ENCODE data around the gene PCDHB10.
"Not testable (repeated sequence)": the region's sequence is repeated elsewhere in the genome, so short reads cannot be mapped to it uniquely, and the experiment has no call there.

PCDHB10 gene

DNA sequence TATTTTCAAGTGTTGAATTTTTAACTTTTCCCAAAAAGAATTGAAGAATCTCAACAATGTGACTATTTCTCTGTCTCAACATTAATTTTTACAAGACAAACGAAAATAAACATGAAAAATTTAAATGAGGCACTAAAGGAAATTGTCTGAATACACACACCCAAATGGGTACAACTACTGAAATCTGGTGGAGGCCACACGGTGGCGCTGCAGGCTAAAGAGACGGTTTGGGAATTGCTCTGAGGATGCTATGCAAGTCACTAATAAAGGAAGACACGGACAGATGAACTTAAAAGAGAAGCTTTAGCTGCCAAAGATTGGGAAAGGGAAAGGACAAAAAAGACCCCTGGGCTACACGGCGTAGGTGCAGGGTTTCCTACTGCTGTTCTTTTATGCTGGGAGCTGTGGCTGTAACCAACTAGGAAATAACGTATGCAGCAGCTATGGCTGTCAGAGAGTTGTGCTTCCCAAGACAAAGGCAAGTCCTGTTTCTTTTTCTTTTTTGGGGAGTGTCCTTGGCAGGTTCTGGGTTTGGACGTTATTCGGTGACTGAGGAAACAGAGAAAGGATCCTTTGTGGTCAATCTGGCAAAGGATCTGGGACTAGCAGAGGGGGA is at the start of gene PCDHB10:
Gene PCDHB10 (plus strand): TSS at position 244 of the 616 bp plus-strand sequence. CDS start 200 bp downstream, at position 444.
- no peak for DNase-seq (ENCODE audit: low read depth)

DNA sequence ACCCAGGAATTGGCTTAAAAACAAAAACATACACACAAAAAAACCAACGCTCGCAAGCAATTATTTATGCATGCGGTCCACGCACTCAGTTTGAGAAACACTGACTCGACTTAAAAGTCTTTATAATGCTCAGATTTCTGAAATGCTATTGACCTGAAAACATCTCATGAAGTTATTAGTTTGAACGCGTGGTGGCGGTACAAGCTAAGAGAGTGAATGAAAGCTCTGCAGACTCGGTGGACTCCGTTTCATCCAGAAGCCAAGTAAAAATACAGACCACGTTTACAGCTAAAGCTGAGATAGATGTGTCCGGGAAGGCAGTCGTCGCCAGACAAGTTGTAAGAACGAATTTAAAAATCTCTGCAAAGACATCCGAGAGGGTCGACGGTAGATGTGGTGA is 42.3 kb upstream of the PCDHB10 start, which contains the start of gene PCDHB6:
Gene PCDHB6 (plus strand): TSS at position 246 of the 400 bp plus-strand sequence. CDS start 201 bp downstream, outside the sequence.
- no peak for DNase-seq (ENCODE audit: low read depth)

DNA sequence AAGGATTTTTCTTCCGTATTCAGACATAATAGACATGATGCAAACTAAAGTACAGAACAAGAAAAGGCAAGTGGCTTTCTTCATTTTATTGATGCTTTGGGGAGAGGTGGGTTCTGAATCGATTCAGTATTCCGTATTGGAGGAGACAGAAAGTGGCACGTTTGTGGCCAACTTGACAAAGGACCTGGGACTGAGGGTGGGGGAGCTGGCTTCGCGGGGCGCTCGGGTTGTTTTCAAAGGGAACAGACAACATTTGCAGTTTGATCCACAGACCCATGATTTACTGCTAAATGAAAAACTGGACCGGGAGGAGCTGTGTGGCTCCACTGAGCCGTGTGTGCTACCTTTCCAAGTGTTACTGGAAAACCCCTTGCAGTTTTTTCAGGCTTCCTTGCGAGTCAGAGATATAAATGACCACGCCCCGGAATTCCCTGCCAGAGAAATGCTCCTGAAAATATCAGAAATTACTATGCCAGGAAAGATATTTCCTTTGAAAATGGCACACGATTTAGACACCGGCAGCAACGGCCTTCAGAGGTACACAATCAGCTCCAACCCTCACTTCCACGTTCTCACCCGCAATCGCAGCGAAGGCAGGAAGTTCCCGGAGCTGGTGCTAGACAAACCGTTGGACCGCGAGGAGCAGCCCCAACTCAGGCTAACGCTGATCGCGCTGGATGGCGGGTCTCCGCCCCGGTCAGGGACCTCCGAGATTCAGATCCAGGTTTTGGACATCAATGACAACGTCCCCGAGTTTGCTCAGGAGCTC is 41.7 kb upstream of the PCDHB10 start:
- no peak for DNase-seq (ENCODE audit: low read depth)

DNA sequence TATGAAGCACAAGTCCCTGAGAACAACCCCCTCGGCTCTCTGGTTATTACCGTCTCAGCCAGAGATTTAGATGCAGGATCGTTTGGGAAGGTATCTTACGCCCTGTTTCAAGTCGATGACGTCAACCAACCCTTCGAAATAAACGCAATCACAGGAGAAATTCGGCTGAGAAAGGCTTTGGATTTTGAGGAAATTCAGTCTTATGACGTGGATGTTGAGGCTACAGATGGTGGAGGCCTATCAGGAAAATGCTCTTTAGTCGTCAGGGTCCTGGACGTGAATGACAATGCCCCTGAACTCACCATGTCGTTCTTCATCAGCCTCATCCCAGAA is 41.2 kb upstream of the PCDHB10 start:
- no peak for DNase-seq (ENCODE audit: low read depth)

DNA sequence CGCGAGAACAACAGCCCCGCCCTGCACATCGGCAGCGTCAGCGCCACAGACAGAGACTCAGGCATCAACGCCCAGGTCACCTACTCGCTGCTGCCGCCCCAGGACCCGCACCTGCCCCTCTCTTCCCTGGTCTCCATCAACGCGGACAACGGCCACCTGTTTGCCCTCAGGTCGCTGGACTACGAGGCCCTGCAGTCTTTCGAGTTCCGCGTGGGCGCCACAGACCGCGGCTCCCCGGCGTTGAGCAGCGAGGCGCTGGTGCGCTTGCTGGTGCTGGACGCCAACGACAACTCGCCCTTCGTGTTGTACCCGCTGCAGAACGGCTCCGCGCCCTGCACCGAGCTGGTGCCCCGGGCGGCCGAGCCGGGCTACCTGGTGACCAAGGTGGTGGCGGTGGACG is 40.5 kb upstream of the PCDHB10 start:
- DNase-seq (ENCODE audit: low read depth): not testable (repeated sequence)

DNA sequence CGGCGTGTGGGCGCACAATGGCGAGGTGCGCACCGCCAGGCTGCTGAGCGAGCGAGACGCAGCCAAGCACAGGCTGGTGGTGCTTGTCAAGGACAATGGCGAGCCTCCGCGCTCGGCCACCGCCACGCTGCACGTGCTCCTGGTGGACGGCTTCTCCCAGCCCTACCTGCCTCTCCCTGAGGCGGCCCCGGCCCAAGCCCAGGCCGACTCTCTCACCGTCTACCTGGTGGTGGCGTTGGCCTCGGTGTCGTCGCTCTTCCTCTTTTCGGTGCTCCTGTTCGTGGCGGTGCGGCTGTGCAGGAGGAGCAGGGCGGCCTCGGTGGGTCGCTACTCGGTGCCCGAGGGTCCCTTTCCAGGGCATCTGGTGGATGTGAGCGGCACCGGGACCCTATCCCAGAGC is 40.1 kb upstream of the PCDHB10 start:
- not testable (repeated sequence) for DNase-seq (ENCODE audit: low read depth)

DNA sequence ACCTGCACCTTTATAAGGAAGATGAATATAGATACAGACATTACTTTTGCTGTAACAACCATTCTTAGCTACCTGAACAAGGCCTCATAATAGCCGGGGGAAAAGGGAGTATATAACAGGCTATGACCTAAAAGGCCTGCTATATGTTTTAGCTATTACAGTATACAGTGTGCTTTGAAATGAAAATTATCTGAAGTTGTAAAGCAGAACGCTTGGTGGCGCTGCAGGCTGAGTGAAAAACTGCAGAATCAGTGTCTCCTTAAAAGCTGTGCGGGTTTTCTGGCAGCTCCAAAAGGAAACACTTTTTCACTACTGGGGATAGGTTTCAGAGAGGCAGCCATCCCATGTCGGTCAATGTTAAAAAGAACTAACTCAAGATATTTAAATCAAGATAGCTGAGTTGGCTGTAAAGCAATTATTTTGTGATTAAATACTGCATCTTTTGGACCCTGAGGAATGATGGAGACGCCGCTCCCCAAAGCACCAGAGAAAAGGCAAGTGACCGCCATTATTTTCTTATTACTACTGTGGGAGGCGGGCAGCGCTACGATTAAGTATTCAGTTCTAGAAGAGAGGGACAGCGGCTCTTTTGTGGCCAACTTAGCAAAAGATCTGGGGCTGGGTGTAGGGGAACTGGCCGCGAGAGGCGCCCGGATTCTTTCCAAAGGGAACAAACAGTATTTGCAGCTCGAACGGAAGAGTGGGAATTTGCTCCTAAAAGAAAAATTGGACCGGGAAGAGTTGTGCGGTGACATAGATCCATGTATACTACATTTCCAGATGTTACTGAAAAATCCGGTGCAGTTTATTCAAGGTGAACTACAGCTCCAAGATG is 36.4 kb upstream of the PCDHB10 start:
- DNase-seq (ENCODE audit: low read depth): no peak

DNA sequence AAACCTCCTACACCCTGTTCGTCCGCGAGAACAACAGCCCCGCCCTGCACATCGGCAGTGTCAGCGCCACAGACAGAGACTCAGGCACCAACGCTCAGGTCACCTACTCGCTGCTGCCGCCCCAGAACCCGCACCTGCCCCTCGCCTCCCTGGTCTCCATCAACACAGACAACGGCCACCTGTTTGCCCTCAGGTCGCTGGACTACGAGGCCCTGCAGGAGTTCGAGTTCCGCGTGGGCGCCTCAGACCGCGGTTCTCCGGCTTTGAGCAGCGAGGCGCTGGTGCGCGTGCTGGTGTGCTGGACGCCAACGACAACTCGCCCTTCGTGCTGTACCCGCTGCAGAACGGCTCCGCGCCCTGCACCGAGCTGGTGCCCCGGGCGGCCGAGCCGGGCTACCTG is 34.8 kb upstream of the PCDHB10 start:
- not testable (repeated sequence) for DNase-seq (ENCODE audit: low read depth)

DNA sequence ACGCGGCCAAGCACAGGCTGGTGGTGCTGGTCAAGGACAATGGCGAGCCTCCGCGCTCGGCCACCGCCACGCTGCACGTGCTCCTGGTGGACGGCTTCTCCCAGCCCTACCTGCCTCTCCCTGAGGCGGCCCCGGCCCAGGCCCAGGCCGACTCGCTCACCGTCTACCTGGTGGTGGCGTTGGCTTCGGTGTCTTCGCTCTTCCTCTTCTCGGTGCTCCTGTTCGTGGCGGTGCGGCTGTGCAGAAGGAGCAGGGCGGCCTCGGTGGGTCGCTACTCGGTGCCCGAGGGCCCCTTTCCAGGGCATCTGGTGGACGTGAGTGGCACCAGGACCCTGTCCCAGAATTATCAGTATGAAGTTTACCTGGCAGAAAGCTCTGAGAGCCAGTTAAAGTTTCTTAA is 34.3 kb upstream of the PCDHB10 start:
- DNase-seq (ENCODE audit: low read depth): not testable (repeated sequence)

DNA sequence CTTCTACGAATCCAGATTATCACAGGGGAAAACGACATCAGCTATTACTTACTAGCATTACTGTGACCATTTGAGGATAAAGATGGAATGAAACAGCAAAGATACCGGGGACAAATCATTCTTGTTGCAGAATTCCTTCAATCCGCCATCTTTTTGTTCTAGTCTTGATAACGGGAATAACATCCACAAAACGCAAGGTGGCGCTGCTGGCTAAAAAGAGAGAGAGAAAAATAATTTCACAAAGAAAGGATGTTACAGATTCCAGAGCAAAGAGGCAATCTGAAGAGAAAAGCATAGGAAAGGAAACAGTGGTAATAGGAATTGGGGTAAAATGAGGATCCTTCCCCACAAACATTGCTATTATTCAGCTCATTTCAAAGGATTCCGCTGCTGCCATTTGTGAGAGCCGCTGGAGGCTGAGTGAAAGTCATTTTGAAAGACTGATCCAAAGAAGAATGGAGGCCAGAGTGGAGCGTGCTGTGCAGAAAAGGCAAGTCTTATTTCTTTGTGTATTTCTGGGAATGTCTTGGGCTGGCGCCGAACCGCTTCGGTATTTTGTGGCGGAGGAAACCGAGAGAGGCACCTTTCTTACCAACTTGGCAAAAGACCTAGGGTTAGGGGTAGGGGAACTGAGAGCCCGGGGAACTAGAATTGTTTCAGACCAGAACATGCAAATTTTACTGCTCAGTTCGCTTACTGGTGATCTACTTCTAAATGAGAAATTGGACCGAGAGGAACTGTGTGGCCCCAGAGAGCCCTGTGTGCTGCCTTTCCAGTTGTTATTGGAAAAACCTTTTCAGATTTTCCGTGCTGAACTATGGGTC is 19.6 kb upstream of the PCDHB10 start, which contains the start of gene PCDHB7:
Gene PCDHB7 (plus strand): TSS at position 264 of the 824 bp plus-strand sequence. CDS start 192 bp downstream, at position 456.
- no peak for DNase-seq (ENCODE audit: low read depth)

DNA sequence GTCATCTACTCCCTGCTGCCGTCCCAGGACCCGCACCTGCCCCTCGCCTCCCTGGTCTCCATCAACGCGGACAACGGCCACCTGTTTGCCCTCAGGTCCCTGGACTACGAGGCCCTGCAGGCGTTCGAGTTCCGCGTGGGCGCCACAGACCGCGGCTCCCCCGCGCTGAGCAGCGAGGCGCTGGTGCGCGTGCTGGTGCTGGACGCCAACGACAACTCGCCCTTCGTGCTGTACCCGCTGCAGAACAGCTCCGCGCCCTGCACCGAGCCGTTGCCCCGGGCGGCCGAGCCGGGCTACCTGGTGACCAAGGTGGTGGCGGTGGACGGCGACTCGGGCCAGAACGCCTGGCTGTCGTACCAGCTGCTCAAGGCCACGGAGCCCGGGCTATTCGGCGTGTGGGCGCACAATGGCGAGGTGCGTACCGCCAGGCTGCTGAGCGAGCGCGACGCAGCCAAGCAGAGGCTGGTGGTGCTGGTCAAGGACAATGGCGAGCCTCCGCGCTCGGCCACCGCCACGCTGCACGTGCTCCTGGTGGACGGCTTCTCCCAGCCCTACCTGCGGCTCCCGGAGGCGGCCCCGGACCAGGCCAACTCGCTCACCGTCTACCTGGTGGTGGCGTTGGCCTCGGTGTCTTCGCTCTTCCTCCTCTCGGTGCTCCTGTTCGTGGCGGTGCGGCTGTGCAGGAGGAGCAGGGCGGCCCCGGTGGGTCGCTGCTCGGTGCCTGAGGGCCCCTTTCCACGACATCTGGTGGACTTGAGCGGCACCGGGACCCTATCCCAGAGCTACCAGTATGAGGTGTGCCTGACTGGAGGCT is 17.7 kb upstream of the PCDHB10 start:
- DNase-seq (ENCODE audit: low read depth): not testable (repeated sequence)

DNA sequence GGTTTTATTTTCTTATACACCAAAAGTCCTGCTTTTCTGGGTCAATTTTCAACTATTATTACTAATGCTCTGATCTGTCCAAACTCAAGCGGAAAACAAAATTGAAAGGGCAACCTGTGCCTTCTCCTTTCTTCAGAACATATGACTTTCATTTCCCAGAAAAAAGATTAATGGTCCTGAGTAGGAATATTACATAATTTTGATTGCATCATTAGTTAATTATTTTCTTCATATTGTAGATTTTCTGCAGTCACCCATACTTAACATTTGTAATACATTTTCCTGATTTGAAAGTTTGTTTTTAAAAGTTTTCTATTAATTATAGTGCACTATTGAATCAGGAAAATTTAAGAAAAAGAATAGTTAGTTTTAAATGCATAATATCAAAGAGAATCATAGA is 16.2 kb upstream of the PCDHB10 start:
- DNase-seq (ENCODE audit: low read depth): no peak

DNA sequence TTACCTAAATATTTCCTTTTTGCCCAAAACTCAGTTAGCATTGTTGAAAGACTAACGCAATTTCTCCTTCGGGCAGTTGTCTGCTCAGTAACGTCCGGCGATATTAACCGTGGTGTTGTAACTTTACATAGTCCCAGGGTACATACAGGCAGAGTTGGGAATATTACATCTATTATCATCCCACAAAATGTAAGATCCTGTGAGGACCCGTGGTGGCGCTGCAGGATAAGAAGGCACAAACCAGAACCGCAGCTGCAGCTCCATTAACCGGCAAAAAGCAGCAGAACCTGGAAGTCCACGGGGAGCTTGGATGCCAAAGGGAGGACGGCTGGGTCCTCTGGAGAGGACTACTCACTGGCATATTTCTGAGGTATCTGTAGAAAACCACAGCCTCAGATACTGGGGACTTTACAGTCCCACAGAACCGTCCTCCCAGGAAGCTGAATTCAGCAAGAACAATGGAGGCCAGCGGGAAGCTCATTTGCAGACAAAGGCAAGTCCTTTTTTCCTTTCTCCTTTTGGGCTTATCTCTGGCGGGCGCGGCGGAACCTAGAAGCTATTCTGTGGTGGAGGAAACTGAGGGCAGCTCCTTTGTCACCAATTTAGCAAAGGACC is 14.5 kb upstream of the PCDHB10 start, which contains the start of gene PCDHB8:
Gene PCDHB8 (plus strand): TSS at position 214 of the 615 bp plus-strand sequence. CDS start 245 bp downstream, at position 459.
- DNase-seq (ENCODE audit: low read depth): not testable (repeated sequence)

DNA sequence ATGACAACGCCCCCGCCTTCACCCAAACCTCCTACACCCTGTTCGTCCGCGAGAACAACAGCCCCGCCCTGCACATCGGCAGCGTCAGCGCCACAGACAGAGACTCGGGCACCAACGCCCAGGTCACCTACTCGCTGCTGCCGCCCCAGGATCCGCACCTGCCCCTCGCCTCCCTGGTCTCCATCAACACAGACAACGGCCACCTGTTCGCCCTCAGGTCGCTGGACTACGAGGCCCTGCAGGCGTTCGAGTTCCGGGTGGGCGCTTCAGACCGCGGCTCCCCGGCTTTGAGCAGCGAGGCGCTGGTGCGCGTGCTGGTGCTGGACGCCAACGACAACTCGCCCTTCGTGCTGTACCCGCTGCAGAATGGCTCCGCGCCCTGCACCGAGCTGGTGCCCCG is 12.8 kb upstream of the PCDHB10 start:
- DNase-seq (ENCODE audit: low read depth): not testable (repeated sequence)

DNA sequence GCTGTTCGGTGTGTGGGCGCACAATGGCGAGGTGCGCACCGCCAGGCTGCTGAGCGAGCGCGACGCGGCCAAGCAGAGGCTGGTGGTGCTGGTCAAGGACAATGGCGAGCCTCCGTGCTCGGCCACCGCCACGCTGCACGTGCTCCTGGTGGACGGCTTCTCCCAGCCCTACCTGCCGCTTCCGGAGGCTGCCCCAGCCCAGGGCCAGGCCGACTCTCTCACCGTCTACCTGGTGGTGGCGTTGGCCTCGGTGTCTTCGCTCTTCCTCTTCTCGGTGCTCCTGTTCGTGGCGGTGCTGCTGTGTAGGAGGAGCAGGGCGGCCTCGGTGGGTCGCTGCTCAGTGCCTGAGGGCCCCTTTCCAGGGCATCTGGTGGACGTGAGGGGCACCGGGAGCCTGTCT is 12.3 kb upstream of the PCDHB10 start:
- DNase-seq (ENCODE audit: low read depth): not testable (repeated sequence)

DNA sequence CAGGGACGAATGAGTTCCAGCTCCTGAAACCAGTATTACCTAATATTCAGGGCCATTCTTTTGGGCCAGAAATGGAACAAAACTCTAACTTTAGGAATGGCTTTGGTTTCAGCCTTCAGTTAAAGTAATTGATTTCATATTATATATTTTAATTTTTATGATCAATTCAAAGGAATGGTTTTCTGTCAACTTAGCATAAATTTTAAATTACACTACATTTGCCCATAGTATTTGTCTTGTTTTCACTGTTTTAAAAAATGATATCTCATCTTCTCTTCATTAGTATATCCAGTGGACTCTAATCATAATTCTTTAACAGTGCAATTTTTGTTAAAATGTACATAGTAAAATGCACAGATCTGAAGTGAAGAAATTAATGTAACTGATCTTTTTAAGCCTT is 11.8 kb upstream of the PCDHB10 start:
- no peak for DNase-seq (ENCODE audit: low read depth)

DNA sequence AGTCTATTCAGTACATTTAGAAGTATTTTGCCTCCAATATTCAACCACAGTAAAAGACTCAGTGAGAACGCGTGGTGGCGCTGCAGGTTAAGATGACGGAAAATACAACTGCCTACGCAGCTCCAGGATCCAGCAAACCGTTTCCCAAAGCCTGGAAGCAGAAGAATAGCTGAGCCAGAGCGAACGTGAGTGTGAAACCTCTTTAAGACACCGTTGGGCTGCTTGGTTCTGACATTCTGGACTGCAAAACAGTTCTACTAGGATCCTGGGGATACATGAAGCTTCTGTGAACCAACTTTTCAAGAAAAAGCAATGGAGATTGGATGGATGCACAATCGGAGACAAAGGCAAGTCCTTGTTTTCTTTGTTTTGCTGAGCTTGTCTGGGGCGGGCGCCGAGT is 9.9 kb upstream of the PCDHB10 start, which contains the start of gene PCDHB16:
Gene PCDHB16 (plus strand): TSS at position 140 of the 400 bp plus-strand sequence. CDS start 173 bp downstream, at position 313.
- DNase-seq (ENCODE audit: low read depth): no peak

DNA sequence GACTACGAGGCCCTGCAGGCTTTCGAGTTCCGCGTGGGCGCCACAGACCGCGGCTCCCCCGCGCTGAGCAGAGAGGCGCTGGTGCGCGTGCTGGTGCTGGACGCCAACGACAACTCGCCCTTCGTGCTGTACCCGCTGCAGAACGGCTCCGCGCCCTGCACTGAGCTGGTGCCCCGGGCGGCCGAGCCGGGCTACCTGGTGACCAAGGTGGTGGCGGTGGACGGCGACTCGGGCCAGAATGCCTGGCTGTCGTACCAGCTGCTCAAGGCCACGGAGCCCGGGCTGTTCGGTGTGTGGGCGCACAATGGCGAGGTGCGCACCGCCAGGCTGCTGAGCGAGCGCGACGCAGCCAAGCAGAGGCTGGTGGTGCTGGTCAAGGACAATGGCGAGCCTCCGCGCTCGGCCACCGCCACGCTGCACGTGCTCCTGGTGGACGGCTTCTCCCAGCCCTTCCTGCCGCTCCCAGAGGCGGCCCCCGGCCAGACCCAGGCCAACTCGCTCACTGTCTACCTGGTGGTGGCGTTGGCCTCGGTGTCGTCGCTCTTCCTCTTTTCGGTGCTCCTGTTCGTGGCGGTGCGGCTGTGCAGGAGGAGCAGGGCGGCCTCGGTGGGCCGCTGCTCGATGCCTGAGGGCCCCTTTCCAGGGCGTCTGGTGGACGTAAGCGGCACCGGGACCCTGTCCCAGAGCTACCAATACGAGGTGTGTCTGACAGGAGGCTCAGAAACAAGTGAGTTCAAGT is 7.9 kb upstream of the PCDHB10 start:
- not testable (repeated sequence) for DNase-seq (ENCODE audit: low read depth)

DNA sequence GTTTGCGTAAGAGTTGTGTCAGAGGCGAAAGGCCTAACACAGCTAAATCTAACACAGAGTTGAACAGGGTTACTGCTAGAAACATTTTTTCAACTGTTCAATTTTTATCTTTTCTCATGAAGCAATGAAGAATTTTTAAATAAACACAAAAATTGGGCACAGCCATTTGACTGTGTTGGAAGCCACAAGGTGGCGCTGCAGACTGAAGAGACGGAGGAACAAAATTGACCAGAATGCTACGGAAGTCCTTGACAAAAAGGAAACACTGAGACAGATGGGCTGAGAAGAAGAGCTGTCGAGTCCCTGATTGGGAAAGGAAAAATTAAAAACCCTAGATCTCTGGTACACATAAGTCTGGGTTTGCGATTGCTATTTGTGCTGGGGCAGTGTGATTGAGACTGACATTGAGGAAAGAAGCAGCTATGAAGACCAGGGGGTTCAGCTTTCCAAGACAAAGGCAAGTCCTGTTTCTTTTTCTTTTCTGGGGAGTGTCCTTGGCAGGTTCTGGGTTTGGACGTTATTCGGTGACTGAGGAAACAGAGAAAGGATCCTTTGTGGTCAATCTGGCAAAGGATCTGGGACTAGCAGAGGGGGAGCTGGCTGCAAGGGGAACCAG is 5.1 kb upstream of the PCDHB10 start, which contains the start of gene PCDHB9:
Gene PCDHB9 (plus strand): TSS at position 265 of the 616 bp plus-strand sequence. CDS start 158 bp downstream, at position 423.
- no peak for DNase-seq (ENCODE audit: low read depth)

Measured in T-helper 22 cell (primary cell).